ENCODE data around the gene NTN5. TPM values are rescaled to one million over a fixed set of nuclear protein-coding genes. Genes with fewer than 3 reads are reported as not detected.

Gene NTN5
- total RNA-seq, 1 experiment from 2014 or later = 2.9 TPM

- no peaks in the 10 kb centered on the region for H3K9me2 ChIP-seq (ENCODE audit: insufficient read depth)
These were observed 41.3 kb upstream of the NTN5 start for GRCh38 chr19:48713864-48714755.

GRCh38 chr19:48713041-48713863, 40.4 kb upstream of the NTN5 start:
- peak overlapping the region; percentile 94 for H2AFZ ChIP-seq
- no peaks in the 10 kb centered on the region for H3K27me3 ChIP-seq (ENCODE audit: insufficient read depth, low read depth)
- no peak for TF ChIP-seq EZH2 (IDR thresholded peaks at IDR 0.05; ENCODE audit: low read depth)
- TF ChIP-seq CTCF (conservative IDR thresholded peaks at IDR 0.05) = peak; percentile 47; the same call in 1 of the 2 replicates
- peak overlapping the region; percentile 93 for H3K4me2 ChIP-seq
- POLR2A ChIA-PET (ENCODE audit: unreplicated experiment) = interaction anchor here (0.7 kb wide), 2 partner anchors 254 to 350 kb away, joined by 14 to 17 read pairs; partner anchors contain the start of gene TMEM143
- H3F3A ChIP-seq (ENCODE audit: insufficient read depth, low read depth) = no peaks in the 10 kb centered on the region
- H4K20me1 ChIP-seq (ENCODE audit: insufficient read depth) = no peaks in the 10 kb centered on the region
- CTCF ChIA-PET = interaction anchor here (0.5 to 1.8 kb wide), 5 partner anchors 25 to 297 kb away, joined by 3 to 7 read pairs (median 4); no protein-coding TSS in a partner anchor
- peaks cover 19% of the 10 kb centered on the region for H3K4me1 ChIP-seq (replicated peaks; ENCODE audit: insufficient read depth)
- H3K79me2 ChIP-seq (ENCODE audit: low read depth) = peaks cover 19% of the 10 kb centered on the region; the same call in 1 of the 2 replicates
- H3K9me2 ChIP-seq (ENCODE audit: insufficient read depth) = no peaks in the 10 kb centered on the region
- no peaks in the 10 kb centered on the region for H3K9me3 ChIP-seq (ENCODE audit: insufficient read depth, low read depth)
- DNase-seq = peak in 1 of 2 experiments; percentile 24
- TSS peak; percentile 43 for BruUV-seq (replicated peaks)
- H3K4me3 ChIP-seq = peak overlapping the region; percentile 83
- intact Hi-C loops (cut with micrococcal nuclease; ENCODE audit: unreplicated experiment) = no loop called here
- no peak overlapping the region for H3K27ac ChIP-seq
- no peaks in the 10 kb centered on the region for H3K36me3 ChIP-seq (ENCODE audit: low read depth)

More at GRCh38 chr19:48713864-48714755, 41.3 kb upstream of the NTN5 start:
- Histone ChIP-seq H3F3A (ENCODE audit: insufficient read depth, low read depth) (no peaks in the 10 kb centered on the region), H2AFZ (peak overlapping the region; percentile 94), H3K79me2 (ENCODE audit: low read depth) (peaks cover 19% of the 10 kb centered on the region; the same call in 1 of the 2 replicates), H3K27me3 (ENCODE audit: insufficient read depth, low read depth) (no peaks in the 10 kb centered on the region), H3K4me1 (replicated peaks; ENCODE audit: insufficient read depth) (peaks cover 19% of the 10 kb centered on the region), H3K4me2 (peak overlapping the region; percentile 93), H3K9me3 (ENCODE audit: insufficient read depth, low read depth) (no peaks in the 10 kb centered on the region), H3K27ac (peak overlapping the region; percentile 51), H3K4me3 (peak overlapping the region; percentile 83), H4K20me1 (ENCODE audit: insufficient read depth) (no peaks in the 10 kb centered on the region), H3K36me3 (ENCODE audit: low read depth) (no peaks in the 10 kb centered on the region)
- ChIA-PET CTCF (interaction anchor here (0.7 to 1.8 kb wide), 5 partner anchors 12 to 426 kb away, joined by 3 to 5 read pairs (median 4); no protein-coding TSS in a partner anchor), POLR2A (ENCODE audit: unreplicated experiment) (interaction anchor here (0.5 to 0.7 kb wide), 8 partner anchors 11 to 426 kb away, joined by 3 to 8 read pairs (median 4); no protein-coding TSS in a partner anchor)
- BruUV-seq (replicated peaks) = no TSS peak
- peak; percentile 99 to 100 for DNase-seq
- TF ChIP-seq CTCF (conservative IDR thresholded peaks at IDR 0.05) (no peak), EZH2 (IDR thresholded peaks at IDR 0.05; ENCODE audit: low read depth) (no peak)
- intact Hi-C loops (cut with micrococcal nuclease; ENCODE audit: unreplicated experiment) = loop anchor here (1.0 to 2.0 kb wide), 4 partner anchors 17 to 67 kb away; partner anchors contain the start of gene CA11

- H3K9me3 ChIP-seq (ENCODE audit: insufficient read depth, low read depth) = no peaks in the 10 kb centered on the region
- H3K4me1 ChIP-seq (replicated peaks; ENCODE audit: insufficient read depth) = peaks cover 19% of the 10 kb centered on the region
- H3K4me3 ChIP-seq = no peak overlapping the region
- no peak for DNase-seq
- TF ChIP-seq CTCF (conservative IDR thresholded peaks at IDR 0.05) = no peak
- no peak for TF ChIP-seq EZH2 (IDR thresholded peaks at IDR 0.05; ENCODE audit: low read depth)
- no peaks in the 10 kb centered on the region for H3K27me3 ChIP-seq (ENCODE audit: insufficient read depth, low read depth)
- H3F3A ChIP-seq (ENCODE audit: insufficient read depth, low read depth) = no peaks in the 10 kb centered on the region
- ChIA-PET CTCF (no interaction called here), POLR2A (ENCODE audit: unreplicated experiment) (no interaction called here)
- H3K4me2 ChIP-seq = no peak overlapping the region
- no TSS peak for BruUV-seq (replicated peaks)
- H3K9me2 ChIP-seq (ENCODE audit: insufficient read depth) = no peaks in the 10 kb centered on the region
- no peaks in the 10 kb centered on the region for H4K20me1 ChIP-seq (ENCODE audit: insufficient read depth)
- intact Hi-C loops (cut with micrococcal nuclease; ENCODE audit: unreplicated experiment) = no loop called here
- H3K36me3 ChIP-seq (ENCODE audit: low read depth) = no peaks in the 10 kb centered on the region
- H2AFZ ChIP-seq = no peak overlapping the region
- no peak overlapping the region for H3K27ac ChIP-seq
- H3K79me2 ChIP-seq (ENCODE audit: low read depth) = peaks cover 19% of the 10 kb centered on the region; the same call in 1 of the 2 replicates
These were observed 38.4 kb upstream of the NTN5 start for GRCh38 chr19:48711106-48711662.
